GM19452 (cell line): ENCODE data around the gene IGSF21.
"Not testable (repeated sequence)": the region's sequence is repeated elsewhere in the genome, so short reads cannot be mapped to it uniquely, and the experiment has no call there.

ENCODE experiments used
- ATAC-seq: cut with Tn5 transposase; IDR thresholded peaks from one replicate; pipeline ENCODE4 v1.9.1; 2021; ENCODE audit not compliant: unreplicated experiment

Gene IGSF21

GRCh38 chr1:18352636-18353265, 245.2 kb downstream of the IGSF21 start:
- ATAC-seq = no peak

DNA sequence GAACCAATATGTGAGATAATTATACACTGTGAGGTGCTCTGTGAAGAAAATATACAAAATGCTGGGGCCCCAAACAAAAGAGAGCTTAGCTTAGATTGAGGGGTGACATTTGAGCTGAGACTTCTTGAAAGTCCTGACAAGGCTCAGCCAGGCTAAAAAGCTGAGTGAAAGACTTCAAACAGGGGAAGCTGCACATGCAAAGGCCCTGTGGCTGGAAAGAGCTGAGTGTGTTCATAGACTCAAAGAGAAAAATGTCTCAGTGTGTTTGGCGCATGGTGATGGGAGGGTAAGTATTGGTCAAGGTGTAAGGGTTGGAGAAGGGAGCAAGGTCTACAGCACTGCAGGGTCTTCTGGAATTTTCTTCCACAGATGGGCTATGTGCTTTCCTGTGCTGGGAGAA, 245.9 kb downstream of the IGSF21 start:
- no peak for ATAC-seq

DNA sequence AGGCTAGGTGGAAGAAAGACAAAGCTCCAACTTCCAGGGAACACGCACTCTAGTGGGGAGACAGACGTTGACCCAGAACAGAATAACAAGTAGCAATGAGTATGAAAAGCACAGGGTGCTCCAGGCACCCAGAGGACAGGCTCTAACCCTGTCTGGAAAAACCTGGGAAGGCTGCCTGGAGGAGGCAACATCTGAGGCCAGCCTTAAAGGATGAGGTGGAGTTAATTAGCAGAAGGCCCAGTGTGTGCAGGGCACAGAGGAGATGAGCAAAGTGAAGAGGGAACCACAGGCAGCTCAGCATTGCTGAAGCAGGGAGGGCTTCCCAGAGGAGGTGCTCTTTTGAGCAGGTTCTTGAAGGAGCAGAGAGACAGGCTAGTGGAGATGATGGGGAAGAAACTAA, 246.4 kb downstream of the IGSF21 start:
- ATAC-seq = no peak

DNA sequence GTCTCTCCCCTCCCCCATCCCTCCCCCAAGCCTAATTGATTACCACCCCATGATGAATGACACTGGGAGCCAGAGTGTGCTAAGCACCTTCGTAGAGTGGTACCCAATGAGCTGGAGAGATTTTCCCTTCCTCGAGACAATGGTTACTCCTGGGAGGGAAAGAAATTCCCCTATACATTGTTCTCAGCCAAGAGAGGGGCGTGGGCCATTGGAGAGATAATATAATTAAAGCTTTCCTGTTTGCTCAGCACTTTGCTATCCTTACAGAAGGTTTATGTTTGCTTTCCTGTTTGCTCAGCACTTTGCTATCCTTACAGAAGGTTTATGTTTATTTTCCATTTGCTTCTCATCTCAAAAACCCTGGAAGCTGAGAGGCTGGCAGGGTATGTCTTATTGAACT, 247.0 kb downstream of the IGSF21 start:
- ATAC-seq = no peak

DNA sequence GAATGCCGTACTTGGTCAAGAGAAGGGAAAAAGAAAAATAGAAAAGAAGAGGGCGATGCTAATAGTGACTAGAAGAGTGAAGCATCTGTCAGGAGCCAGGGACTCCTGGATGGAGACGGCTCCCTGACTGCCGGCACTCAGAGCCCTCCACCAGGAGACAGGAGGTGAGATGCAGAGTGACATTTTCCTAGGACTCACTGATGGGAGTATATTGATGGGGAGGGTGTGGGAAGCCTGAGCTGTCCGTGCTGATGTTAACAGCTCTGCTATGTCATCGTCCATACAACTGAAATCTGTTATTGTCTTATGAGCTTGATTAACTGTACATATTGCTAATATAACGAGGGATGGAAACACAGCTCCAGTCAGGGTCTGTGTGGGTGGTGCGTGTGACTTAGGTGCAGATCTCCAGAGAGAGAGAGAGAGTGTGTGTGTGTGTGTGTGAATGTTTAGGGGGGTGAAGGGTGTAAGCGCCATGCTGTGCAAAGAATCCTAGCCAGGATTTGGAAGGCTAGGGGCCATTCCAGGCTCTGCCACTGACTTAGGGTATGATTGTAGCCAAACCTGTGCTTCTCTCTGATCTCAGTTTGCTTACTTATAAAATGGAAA, 250.1 kb downstream of the IGSF21 start:
- ATAC-seq = no peak

DNA sequence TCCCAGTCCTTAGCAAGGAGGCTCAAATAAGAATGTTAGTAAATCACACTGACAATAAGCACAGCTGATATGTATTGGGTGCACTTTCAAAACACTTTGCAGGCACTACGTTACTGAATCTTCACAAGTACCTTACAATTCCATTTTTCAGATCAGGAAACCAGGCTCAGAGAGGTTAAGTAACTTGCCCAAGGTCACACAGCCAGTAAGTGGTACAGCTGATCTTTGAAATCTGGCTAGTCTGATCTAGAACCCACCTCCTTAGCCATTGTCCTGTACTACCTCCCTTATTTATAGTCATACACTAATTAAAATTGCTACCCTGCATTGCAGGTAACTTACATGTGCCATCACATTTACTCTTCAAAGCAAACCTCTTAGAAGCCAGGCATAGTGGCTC, 251.0 kb downstream of the IGSF21 start:
- ATAC-seq = no peak

- ATAC-seq = no peak
Observed at GRCh38 chr1:18360251-18360650, 252.7 kb downstream of the IGSF21 start.

- ATAC-seq = no peak
Observed at GRCh38 chr1:18362150-18362549, 254.6 kb downstream of the IGSF21 start.

DNA sequence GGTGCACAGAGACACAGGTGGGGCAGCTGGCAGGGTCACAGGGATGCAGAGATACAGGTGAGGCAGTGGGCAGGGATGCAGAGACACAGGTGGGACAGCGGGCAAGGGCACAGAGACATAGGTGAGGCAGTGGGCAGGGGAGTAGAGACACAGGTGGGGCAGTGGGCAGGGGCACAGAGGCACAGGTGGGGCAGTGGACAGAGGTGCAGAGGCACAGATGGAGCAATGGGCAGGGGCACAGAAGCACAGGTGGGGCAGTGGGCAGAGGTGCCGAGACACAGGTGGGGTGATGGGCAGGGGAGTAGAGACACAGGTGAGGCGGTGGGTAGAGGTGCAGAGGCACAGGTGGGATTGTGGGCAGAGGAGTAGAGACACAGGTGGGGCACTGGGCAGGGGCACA, 255.8 kb downstream of the IGSF21 start:
- ATAC-seq = no peak

GRCh38 chr1:18365099-18365705, 257.6 kb downstream of the IGSF21 start:
- ATAC-seq = no peak

DNA sequence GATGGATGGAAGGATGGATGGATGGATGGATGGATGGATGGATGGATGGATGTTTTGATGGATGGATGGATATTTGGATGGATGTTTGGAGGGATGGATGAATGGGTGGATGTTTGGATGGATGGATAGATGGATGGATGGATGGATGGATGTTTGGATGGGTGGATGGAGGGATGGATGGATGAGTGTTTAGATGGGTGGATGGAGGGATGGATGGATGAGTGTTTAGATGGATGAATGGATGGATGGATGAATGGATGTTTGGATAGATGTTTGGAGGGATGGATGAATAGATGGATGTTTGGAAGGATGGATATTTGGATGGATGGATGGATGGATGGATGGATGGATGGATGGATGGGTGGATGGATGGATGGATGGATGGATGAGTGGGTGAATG, 264.9 kb downstream of the IGSF21 start:
- ATAC-seq = not testable (repeated sequence)

DNA sequence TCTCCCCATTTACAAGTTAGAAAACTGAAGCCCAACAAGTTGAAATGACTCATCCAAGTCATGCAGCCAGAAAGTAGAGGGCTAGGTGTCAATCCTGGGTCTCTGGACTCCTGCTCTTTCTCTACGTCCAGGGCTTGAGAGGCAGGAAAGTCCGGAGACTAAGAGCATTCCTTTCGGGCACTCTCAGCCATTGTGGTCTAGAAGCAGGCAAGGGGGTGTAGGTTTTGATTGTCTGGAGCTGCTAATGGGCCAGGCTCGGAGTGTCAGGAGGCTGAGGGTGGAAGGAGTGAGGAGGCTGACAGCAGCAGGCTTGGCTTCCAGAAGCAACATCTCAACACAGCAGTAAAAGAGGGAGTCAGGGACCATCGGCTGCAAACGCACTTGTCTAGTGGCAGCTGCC, 265.6 kb downstream of the IGSF21 start:
- ATAC-seq = no peak

DNA sequence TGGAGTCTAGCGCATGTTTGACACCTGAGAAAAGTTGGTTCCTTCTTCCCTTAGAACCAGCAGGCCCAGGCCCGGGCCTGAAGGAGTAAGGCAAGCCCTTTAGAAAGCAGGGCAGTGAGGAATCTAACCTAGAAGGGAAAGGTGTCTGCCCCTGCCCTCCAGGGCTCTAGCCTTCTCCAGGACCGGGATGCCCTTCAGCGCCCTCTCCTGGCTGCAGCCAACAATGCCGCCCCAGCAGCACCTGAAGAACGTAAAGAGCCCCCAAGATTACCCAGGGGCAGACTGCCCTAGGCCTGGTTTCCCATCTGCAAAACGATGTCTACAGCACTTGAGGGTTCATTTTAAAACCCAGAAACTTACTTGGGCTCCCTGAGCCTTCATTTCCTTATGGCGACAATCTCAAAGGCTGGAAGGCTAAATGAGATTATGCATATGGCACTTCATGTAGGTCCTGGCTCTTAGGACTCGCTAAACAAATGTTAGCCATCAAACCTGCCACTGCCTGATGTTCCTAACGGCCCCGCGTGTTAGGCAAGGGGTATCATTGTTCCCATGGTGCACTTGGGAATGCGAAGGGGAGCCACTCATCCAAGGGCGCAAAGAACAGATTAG, 266.4 kb downstream of the IGSF21 start:
- no peak for ATAC-seq

DNA sequence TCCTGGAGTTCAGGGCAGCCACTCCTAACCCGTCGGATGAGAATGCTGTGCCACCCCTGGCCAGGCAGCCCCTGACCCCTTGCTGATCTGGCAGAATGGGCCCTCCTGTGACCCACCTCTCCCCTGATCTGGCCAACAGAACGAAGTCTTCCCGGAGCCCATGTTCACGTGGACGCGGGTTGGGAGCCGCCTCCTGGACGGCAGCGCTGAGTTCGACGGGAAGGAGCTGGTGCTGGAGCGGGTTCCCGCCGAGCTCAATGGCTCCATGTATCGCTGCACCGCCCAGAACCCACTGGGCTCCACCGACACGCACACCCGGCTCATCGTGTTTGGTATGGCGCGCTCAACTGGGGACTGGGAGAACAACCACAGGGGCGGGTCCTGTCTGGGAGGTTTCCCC, 269.1 kb downstream of the IGSF21 start:
- ATAC-seq = no peak

DNA sequence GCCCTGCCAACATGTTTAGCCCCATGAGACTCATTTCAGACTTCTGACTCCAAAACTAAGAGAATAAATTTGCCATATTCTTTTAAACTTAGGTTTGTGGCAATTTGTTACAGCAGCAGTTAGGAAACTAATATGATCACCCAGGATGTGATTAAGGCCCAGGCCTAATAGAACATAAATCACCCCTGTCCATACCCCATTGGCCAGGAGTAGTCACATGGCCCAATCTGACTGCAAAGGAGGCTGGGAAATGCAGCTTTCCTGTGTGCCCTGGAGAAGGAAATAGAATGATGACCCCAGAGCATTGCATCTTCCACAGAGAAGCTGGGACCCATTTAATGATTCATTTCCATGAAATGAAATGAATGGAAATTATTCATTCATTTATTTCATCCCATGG, 272.7 kb downstream of the IGSF21 start:
- no peak for ATAC-seq

DNA sequence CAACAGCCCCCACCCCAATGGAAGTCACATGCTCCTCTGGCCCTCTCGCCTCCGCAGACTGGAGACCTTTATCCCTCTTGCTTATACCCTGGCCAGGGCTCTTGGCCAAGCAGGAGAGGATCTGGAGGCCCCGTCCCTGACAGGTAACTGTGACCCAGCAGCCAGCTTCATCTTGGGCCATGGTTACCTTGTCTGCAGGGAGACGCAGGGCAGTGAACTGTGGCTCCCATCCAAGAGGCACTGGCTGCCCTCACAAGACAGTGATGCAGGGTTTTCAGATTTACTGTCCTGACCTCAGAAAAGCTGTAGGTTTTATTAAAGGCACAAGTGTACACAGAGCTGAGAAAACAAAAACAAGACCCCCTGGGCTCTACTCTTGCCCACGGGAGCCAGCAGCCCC, 276.5 kb downstream of the IGSF21 start:
- ATAC-seq = no peak

DNA sequence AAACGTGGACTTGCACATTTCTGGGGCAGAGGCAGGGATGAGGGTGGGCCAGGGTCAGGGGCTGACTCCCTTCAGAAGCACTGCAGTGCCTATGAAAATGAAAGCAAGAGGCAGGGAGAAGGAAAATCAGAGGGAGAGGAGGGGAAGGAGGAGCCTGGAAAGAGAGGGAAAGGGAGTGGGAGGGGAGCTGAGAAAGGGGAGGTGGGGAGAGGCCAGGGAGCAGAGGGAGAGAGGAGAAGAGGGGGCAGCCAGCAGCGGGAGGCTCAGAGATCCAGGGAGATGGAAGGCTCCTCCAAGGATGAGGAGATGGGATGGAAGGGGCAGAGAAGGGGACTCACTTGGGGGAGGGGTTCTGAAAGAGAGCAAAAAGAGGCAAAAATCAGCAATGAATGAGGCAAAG, 276.9 kb downstream of the IGSF21 start:
- no peak for ATAC-seq

GRCh38 chr1:18385239-18385790, 277.7 kb downstream of the IGSF21 start:
- ATAC-seq = no peak

GRCh38 chr1:18386591-18386990, 279.0 kb downstream of the IGSF21 start:
- ATAC-seq = no peak

GRCh38 chr1:18387307-18387706, 279.7 kb downstream of the IGSF21 start:
- ATAC-seq = no peak

GRCh38 chr1:18390953-18391352, 283.4 kb downstream of the IGSF21 start:
- no peak for ATAC-seq

DNA sequence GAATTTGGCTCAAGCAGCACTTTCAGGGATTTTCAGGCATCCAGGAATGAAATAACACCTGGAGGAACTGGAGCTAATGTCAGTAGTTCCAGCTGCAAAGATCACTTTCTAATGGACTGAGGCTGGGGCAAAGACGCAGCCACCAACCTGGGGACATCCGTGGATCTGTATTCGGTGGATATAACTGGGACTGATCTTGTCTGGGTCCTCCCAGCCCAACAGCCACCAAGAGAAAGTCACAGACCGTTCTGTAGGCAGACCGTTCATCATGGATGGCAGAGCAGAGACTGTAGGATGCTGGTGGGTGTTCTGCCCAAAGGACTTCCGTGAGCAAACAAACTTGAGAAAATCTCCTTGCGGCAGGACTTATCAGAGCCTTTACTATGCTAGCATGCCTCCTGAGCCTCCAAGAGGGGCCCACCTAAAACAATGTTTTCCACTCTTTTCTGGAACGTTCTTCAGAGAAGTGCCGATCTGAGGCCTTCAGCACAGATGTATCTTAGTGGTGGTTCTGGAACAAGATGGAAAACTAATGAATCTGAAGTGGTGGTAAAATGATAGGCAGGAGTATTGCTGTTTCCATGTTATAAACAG, 287.1 kb downstream of the IGSF21 start:
- ATAC-seq = no peak
